ENCODE measurements around the gene SCT.

The SCT gene

DNA sequence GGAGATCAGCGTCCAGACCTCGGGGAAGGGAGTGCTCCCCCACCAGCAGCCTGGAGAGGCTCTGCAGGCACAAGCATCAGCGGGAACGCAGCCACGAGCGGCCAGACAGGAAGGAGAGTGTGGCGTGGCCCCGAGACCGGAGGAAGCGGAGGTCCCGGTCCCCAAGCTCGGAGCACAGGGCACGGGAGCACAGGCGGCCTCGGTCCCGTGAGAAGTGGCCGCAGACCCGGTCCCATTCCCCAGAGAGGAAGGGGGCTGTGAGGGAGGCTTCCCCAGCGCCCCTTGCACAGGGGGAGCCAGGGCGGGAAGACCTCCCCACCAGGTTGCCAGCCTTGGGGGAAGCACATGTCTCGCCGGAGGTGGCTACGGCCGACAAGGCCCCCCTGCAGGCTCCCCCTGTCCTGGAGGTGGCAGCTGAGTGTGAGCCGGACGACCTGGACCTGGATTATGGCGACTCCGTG, 18.2 kb downstream of the SCT start:
- DNase-seq: no peak

DNA sequence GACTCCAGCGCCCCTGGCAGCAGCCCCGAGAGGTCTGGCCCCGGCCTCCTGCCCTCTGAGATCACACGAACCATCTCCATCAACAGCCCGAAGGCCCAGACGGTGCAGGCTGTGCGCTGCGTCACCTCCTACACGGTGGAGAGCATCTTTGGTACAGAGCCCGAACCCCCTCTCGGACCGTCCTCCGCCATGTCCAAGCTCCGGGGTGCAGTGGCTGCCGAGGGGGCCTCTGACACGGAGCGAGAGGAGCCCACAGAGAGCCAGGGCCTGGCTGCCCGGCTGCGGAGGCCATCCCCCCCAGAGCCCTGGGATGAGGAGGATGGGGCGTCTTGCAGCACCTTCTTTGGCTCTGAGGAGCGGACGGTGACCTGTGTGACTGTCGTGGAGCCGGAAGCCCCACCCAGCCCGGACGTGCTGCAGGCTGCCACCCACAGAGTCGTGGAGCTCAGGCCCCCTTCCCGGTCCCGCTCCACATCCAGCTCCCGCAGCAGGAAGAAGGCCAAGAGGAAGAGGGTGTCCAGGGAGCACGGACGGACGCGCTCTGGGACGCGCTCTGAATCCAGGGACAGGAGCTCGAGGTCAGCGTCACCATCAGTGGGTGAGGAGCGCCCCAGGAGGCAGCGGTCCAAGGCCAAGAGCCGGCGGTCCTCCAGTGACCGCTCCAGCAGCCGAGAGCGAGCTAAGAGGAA, 18.9 kb downstream of the SCT start:
- no peak for DNase-seq

DNA sequence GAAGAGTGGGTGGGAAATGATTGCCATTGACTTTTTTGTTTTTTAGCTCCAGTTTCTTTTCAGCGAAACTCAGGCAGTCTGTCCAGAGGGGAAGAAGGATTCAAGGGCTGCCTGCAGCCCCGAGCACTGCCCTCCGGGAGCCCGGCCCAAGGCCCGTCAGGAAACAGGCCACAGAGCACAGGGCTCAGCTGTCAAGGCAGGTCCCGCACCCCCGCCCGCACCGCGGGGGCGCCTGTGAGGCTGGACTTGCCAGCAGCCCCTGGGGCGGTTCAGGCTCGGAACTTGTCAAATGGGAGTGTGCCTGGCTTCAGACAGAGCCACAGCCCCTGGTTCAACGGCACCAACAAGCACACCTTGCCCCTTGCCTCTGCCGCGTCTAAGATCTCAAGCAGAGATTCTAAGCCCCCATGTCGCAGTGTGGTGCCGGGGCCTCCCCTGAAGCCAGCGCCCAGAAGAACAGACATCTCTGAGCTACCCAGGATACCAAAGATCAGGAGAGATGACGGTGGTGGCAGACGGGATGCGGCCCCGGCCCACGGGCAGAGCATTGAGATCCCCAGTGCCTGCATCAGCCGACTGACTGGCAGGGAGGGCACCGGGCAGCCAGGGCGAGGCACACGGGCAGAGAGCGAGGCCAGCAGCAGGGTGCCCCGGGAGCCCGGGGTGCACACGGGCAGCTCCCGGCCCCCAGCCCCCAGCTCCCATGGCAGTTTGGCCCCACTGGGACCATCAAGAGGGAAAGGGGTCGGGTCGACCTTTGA, 19.8 kb downstream of the SCT start:
- no peak for DNase-seq

DNA sequence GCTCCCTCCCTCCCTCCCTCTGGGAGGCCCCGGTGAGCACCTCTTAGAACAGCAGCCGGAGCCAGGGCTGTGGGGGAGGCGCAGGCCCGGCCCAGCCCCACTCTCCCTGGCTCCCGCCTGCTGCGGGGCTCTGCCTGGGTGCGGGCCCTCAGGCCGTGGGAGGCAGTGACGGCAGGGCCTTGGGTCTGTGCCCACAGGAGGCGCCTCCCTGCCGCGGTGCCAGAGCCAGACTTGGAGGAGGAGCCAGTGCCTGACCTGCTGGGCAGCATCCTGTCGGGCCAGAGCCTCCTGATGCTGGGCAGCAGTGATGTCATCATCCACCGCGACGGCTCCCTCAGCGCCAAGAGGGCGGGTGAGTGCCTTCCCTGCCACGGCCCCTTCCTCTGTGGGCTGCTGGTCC, 20.7 kb downstream of the SCT start:
- DNase-seq: no peak

DNA sequence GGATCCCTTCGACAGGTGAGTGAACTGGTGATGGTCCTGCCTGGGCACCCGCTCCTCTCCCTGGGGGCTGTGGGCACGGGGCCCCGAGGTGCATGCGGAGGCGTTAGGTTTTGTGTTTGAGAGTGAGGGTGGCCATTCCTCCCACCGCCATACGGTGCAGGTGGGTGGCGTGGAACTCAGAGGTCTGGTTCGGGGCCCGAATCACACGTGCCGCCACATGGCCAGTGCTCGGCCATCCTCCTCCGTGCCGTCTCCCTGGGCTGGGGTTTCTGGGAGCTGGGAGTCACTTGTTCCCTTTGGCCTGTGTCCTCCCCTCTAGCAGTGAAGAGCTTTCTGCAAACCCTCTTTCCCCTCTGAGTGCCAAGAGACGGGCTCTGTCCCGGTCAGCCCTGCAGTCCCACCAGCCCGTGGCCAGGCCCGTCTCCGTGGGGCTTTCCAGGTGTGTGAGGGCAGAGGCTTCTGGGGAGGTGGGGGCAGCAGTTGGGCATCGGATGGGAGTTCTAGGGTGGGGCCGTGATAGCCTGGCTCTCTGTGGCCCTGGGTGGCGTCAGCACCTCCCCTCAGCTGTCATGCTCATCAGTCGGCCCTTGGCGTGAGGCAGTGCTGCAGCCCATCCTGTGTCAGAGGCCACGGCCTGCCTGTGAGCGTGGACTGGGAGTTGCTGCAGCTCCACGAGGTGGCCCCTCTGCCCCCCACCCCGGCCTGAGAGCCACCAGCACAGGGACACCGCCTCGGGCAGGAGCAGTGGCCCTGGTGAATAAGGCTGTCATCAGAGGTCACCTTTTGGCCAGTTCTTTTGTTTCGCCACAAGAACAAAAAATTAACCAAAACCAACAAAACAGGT, 21.5 kb downstream of the SCT start:
- no peak for DNase-seq

GRCh38 chr11:603154-603553, 23.8 kb downstream of the SCT start:
- no peak for DNase-seq

DNA sequence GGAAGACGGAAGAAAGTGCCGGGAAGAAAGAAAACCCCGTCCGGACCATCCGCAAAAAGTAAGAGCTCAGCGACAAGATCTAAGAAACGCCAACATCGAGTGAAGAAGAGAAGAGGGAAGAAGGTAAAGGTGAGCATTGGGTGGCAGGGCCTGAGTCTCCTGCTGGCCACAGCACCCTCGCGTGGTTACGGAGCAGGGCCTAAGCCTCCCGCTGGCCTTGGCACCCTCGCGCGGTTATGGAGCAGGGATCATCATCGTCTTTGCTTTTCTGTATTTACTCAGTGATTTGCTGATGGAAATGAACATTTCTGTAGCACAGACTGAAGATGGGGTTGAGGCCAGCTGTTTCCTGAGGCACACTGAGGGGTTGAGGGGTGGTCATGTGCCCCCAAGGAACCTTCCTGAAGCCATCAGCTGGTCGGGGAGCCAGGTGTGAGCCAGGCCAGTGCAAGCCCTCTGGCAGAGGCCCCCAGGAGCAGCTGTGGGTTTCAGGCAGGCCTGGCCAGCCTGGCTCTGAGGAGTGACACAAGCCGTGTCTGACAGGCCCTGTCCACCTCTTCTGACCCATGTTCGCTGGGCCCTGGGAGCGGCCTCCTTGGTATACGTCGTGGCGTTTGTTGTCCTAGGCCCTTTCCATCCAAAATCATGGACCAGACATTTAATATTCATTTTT, 25.3 kb downstream of the SCT start:
- no peak for DNase-seq

DNA sequence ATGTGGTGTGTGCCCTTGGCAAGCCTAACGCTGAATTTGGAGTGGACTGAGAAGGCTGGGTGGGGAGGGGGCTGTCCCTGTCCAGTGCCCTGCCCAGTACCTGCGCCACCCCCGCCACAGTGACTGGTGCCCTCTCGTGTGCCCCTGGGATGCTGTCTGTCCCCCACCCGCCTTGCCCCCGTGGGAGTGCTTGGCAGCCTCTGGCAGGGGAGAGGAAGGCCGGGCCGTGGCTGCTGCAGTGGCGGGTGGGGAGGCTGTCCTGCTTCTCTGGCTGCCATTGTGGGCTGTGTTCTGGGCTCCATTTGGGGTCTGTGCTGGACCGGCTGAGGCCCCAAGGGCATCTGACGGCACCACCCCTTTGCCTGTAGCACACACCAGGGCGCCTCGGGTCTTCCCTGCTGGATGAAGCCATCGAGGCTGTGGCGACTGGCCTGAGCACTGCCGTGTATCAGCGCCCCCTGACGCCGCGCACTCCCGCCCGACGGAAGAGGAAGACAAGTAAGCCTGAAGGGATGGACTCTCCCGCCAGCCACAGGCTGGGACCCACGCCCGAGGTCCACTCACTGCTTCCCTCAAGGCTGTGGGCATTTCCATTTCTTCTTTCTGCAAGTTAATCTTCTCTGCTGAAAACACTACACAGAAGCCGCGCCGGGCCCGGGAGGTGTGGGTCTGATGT, 28.8 kb downstream of the SCT start:
- no peak for DNase-seq

GRCh38 chr11:597166-597725, 29.7 kb downstream of the SCT start:
- DNase-seq: no peak

DNA sequence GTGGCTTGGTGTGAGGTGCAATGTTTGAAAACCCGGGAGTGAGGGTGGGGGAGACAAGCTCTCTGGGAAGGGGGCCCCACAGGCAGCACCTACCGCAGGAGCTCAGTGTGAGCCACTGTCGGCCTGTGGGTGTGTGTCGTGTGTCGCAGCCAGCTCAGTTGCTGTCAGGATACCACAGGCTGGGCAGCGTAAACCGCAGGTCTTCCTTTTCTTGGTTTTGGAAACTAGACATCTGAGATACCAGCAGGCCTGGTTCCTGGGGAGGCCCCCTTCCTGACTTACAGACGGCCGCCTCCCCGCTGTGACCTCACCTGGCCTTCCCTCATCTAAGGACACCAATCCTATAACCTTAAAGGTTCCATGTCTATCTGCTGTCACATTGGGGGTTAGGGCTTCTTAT, 30.6 kb downstream of the SCT start:
- no peak for DNase-seq

- DNase-seq: no peak
Measured at GRCh38 chr11:595400-595799, 31.6 kb downstream of the SCT start.

DNA sequence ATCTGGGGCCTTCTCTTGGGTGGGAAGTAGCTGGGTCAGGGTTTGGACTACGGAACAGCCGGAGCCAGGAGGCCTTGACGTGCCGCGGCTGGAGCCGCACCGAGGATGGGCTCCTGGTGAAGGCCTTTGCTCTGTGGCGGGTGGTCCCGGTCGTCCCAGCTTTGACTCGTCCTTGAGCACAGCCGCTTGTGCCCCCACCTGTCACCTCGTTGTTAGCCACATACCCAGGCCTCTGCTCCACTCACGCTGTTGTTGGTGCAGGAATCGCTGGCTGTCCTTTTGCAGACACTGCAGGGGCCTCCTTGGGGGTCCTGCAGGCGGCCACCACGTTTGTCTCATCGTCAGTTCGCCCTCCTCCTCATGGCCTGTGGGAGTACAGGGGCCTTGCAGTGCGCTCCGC, 33.6 kb downstream of the SCT start:
- no peak for DNase-seq

GRCh38 chr11:592918-593317, 34.1 kb downstream of the SCT start:
- DNase-seq: no peak

GRCh38 chr11:592501-592900, 34.5 kb downstream of the SCT start:
- no peak for DNase-seq

DNA sequence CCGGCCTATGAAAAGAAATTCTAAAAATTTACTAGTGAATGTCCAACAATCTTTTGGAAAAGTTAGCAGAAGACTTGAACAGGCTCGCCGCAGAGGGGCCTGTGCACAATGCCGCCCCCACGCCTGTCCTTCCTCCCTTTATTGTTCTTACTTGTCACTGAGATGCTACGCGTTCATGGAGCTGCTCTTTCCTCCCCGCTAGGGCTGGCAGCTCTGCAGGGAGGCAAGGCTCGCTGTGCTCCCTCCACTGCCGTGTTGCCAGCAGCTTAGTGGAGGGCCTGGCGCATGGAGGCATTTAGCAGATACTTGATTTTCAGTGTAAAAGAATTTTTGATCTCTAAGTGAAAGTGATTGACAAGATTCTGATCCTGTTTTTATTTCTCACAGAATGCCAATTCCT, 36.0 kb downstream of the SCT start:
- DNase-seq: no peak

DNA sequence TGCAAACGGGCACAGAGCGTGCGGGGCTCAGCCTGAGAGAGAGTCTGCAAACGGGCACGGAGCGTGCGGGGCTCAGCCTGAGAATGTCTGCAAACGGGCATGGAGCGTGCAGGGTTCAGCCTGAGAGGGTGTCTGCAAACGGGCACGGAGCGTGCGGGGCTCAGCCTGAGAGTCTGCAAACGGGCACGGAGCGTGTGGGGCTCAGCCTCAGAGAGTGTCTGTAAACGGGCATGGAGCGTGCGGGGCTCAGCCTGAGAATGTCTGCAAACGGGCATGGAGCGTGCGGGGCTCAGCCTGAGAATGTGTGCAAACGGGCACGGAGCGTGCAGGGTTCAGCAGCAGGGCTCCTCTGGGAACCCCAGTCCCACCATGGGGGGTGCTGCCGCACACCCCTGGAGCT, 37.2 kb downstream of the SCT start:
- DNase-seq: no peak

- DNase-seq: peak; percentile 77 to 83
Measured at GRCh38 chr11:587978-588380, 39.0 kb downstream of the SCT start.

DNA sequence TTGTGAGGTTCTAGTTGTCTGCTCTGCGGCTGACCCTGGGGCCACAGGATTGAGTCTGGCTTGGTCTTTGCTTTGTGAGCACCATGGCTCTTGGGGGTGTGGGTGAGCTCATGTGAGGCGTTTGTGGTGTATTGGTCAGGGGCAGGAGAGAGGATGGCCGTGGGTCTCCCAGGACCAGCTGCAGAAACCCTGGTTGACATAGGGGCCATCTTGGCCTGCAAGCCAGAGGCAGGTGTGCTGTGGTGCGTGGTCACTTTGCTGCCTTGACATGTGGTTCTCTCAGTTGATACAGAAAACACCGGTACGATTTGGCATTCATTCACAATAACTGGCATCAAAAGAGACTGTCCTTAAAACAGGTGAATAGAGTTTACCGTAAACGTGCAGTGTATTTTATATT, 39.4 kb downstream of the SCT start:
- DNase-seq: no peak

GRCh38 chr11:586376-587316, 40.3 kb downstream of the SCT start:
- no peak for DNase-seq

DNA sequence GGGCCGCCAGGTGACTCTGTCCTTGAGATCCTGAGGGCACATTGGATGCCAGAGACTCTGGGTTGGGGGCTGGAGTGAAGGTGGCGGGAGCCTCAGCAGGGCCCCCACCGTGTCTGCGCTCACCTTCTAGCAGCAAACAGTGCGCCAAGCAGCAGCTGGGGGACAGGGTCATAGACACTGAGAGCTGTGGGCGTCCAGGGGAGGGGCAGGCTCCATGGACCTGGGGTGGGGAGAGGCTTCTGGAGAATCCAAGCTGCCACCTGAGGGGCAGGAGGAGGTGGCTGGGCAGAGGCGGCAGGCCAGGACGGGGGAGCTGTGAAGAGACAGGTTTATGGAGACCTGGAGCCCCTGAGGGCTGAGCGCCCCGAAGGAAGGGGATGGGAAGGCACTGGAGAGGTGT, 42.7 kb downstream of the SCT start:
- DNase-seq: no peak

DNA sequence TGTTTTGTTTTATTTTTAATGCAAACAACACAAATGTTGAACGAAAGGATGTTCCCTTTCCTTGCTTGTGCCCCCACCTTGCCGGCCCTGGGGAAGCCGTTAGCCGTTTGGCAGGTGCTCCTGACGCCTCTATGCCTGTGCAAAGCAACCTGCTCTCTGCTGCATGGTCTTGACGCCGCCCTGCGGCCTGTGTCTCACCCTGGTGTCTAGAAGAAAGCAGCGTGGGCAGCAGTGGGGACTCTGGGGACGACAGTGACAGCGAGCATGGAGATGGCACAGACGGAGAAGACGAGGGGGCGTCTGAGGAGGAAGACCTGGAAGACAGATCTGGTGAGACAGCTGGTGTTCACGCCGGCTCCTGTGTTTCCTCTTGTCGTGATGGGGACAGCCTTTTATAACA, 45.2 kb downstream of the SCT start:
- DNase-seq: no peak

Data from CD4-positive, alpha-beta T cell treated with Interleukin-4 for 1 hour (primary cell).